HL-60/S4 (cell line): ENCODE data around the gene SLC9A3.
"Not testable (repeated sequence)": the region's sequence is repeated elsewhere in the genome, so short reads cannot be mapped to it uniquely, and the experiment has no call there.

Experiments used
- in situ Hi-C: fragments of 300-500 bp; cut with MboI; formaldehyde crosslinking; loops from 2 replicates; pipeline ENCODE4 v1.14.3; 2022; ENCODE audit warnings: low sequenced_read_pairs

SLC9A3 gene

DNA sequence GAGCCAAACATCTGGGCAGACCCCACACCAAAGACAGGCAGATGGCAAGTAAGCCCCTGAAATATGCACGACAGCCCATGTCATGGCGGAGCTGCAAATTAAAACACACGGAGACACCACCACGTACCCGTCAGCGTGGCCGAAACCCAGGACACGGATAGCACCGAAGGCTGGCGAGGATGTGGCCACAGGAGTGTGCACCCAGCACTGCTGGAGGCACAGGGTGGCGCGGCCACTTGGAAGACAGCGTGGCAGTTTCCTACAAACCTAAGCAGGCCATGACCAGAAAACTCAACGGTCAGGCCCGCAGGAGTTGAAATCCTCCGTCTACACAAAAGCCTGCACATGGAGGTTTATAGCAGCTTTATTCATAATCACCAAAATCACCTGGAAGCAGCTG is 12.8 kb downstream of the SLC9A3 start:
- in situ Hi-C loops, result no loop called here

DNA sequence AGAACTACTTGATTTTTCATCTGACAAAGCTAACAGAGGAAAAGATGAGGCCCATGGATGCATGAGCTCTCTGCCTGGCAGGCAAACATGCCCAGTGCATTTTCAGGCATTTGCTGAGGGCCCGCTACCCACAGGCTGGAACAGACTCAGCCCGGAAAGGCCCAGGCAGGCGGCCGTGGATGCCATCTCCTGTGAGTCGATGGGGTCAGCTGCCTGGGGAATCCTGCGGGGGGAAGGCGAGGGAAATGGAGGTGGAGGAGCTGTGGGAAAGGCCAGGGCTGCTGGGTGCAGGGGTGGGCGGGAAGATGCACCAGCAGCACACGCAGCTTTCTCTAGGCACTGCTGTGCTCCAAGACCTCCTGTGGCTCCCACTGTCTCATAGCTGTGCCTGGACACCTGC is 13.7 kb downstream of the SLC9A3 start:
- in situ Hi-C loops, result no loop called here

- in situ Hi-C loops, result no loop called here
Measured at GRCh38 chr5:509611-510185, 14.6 kb downstream of the SLC9A3 start.

- in situ Hi-C loops, result not testable (repeated sequence)
Measured at GRCh38 chr5:507986-508575, 16.2 kb downstream of the SLC9A3 start.

- in situ Hi-C loops, result no loop called here
Measured at GRCh38 chr5:505951-506525, 18.2 kb downstream of the SLC9A3 start.

- in situ Hi-C loops, result no loop called here
Measured at GRCh38 chr5:504326-505154, 19.7 kb downstream of the SLC9A3 start.

DNA sequence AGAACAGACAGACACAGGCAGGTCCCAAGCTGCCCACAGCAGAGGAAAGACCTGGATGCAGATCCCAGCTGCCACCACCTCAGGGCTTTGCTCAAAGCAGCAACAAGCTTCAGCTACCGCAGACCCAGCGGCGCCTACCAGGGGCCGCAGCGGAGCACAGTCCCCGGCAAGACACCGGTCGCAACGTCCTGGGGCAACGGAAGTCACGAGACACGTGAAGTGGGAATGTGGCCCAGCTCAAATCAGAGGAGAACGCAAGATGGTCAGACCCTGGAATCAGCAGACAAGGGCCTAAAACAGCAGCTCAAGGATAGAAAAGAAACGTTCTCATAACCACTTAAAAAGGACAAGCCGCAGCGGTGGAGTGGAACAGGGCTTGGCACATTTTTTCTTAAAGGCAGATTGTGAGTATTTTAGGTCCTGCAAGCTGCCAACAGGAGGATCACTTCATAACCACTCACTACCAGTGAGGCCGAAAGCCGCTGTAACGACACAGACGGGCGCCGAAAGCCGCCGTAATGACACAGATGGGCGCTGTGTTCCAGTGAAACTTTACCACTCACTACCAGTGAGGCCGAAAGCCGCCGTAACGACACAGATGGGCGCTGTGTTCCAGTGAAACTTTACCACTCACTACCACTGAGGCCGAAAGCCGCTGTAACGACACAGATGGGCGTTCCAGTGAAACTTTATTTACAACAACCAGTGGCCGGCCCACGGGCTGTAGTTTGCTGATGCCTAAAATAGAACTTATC is 21.7 kb downstream of the SLC9A3 start:
- in situ Hi-C loops, result no loop called here

GRCh38 chr5:501831-502184 is 22.4 kb downstream of the SLC9A3 start:
- in situ Hi-C loops, result no loop called here

DNA sequence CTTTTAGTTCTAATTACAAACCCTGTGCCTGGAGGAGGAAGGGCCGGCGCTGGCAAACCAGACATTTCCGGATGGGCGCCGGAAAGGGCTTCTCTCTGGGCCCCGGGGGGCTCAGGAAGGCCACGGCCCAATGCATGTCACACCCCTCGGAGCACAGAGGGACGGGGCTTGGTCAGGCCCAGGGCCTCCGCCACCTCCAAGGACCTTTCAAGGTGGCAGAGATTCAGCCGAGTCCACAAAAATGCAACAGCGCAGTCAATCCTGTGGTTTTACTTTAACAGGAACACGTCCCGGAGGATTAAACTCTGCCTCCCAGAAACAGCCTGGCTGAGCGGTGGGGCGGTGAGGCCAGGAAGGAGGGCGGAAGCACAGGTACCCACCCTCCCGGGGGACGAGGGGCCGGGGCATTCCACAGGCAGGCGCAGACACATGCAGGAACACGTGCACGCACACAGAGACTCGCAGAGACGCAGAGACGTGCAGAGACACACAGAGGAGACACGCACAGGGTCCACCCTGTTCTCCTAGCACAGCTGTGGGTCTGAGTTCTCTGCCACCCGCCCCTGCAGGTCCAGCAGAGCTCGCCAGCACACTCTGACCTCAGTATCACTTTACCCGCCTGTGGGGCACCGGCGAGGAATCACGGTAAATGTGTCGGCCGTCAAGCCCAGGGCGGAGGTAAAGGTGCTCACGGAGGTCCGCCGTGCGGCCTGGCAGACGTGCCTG is 23.0 kb downstream of the SLC9A3 start:
- in situ Hi-C loops, result no loop called here

DNA sequence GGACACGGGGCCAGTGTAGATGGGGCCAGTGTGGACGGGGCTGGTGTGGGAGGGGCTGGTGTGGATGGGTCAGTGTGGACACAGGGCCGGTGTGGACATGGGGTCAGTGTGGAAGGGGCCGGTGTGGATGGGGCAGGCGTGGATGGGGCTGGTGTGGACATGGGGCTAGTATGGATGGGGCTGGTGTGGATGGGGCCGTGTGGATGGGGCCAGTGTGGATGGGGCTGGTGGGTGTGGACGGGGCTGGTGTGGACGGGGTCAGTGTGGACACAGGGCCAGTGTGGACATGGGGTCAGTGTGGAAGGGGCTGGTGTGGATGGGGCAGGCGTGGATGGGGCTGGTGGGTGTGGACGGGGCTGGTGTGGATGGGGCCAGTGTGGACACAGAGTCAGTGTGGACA is 23.8 kb downstream of the SLC9A3 start:
- in situ Hi-C loops, result no loop called here

DNA sequence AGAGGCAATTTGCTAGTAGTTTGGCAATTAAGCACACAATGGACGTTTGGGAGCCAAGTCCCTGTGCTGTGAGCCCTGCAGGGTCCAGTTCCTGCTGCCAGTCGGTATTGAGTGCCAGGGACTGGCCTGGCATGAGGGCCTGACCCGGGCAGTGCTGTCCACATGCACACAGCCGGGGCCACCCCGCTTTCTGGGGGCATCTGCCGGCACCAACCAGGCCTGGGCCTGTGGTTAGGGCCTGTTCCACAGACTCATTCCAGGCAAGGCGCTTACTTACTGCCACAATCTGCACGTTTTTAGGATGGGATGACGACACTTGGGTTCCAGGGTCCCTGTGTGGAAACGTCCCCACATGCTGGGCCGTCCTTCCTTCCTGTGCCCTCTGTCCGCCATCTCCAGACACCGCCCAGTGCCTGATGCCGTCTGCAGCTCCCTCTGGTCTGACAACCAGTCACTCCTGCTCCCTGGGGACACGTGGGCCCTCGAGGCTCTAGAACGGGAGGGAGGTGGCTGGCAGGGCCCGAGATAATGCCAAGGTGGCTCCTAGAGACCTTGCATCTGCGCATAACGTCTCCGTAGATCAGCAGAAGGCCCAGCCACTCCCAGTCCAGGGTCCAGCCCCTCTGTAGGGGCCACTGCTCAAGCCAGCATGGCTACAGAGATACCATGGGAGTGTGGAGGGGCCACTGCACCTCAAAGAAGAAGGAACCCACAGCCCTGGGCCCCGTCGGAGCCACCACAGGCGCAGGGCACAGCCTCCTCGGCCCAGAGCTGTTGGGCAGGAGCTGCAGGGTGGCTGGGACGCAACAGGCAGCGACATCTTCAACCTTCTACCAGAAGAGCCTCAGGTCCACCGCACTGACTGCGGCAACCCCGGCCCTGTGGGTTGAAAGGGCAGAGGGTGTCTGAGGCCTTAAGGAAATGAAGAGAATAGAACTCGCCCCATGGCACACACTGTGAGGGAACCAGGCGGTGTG is 24.7 kb downstream of the SLC9A3 start:
- in situ Hi-C loops, result no loop called here

GRCh38 chr5:497871-498509 is 26.3 kb downstream of the SLC9A3 start:
- in situ Hi-C loops, result no loop called here

- in situ Hi-C loops, result no loop called here
Measured at GRCh38 chr5:497090-497700, 27.1 kb downstream of the SLC9A3 start.

GRCh38 chr5:496028-496427 is 28.2 kb downstream of the SLC9A3 start:
- in situ Hi-C loops, result no loop called here

DNA sequence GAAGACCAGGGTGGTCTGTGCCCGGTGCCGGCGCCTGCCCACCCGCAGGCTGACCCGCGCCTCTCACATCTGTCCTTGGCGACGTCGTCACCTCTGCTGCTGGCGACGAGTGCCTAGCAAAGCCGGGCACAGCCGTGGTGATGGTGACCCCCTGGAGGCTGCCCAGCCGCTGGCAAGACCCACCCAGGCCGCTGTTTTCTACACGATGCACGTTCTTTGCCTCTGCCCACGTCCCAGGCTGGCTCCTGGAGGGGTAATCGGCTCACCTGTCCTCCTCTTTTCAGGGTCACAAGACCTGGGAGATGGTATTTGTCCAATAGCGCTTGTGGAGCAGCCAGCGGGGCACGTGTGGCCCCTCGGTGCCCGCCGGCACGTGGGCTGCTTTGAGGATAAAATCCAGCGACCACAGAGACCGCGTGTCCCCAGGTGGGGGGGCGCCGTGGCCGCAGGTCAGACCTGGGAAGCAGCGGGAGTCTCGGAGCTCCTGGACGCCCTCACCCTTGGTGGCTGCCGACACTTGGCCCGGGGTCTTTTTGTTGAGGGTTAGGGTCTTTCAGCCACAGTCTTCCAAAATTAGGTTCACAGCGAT is 29.5 kb downstream of the SLC9A3 start:
- in situ Hi-C loops, result no loop called here

GRCh38 chr5:493758-494157 is 30.5 kb downstream of the SLC9A3 start:
- in situ Hi-C loops, result no loop called here

DNA sequence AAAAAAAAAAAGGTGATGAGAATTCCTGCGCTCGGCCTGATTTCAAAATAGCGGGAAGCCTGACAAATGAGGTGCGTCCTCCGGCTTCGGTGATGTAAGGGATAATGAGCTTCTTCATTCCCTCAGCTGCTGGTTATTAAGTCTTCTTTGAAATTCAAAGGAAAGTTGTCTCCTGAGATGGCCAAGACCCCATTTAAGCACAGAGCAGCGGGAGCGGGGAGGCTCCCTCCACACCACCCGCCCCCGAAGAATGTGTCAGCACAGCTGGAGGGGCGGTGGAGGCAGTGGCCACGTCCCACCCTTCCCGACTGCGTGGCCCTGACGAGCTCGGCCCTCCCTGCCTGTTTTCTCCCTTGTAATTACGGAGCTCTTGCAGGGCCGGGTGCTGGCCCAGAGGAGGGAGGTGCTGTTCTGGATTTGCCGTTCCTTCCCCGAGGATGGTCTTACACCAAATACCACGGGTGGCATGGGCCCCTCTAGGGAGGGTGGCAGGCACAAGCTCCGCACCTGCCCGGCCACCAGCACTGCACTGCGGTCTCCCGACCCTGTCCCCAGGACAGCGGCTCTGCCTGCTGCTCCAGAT is 31.0 kb downstream of the SLC9A3 start:
- in situ Hi-C loops, result no loop called here
